ENCODE measurements around the gene UNC5B.
"Not testable (repeated sequence)": the region's sequence is repeated elsewhere in the genome, so short reads cannot be mapped to it uniquely, and the experiment has no call there.

UNC5B gene

DNA sequence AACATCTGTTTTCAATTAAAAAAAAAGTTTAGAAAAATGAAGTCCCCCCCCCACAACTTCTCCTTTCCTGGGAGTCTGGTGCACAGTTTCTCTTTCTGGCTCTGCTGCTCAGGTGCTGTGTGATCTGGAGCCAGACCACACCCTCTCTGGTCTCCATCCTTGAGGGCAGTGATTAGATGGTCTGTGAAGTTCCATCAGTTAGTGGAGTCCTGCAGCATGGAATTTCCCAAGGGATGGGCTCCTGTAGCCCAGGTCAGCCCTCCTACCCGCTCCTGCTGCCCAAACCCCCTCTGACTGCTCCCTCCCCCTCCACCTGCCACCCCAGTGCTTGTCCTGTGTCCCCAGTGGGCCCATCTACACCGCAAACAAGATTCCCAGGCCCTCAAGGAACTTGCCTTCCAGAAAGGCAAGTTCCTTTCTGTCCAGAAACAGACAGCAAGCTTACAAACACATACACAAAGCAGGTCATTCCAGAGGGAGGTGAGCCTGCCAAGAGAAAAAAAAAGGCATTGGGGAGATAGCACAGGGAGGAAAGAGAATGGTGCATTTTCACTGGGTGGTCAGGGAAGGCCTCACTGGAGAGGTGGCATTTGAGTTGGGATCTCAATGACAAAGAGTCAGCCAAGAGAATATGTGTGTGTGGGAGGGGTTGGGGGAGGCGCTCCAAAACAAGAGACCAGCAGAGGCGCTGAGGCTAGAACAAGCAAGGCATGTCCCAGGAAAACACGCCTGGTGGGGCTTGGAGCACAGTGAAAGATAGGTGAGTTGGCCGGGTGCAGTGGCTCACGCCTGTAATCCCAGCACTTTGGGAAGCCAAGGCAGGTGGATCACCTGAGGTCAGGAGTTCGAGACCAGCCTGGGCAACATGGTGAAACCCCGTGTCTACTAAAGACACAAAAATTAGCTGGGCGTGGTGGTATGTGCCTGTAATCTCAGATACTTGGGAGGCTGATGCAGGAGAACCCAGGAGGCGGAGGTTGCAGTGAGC, 57.2 kb downstream of the UNC5B start:
- DNase-seq, result no peak

DNA sequence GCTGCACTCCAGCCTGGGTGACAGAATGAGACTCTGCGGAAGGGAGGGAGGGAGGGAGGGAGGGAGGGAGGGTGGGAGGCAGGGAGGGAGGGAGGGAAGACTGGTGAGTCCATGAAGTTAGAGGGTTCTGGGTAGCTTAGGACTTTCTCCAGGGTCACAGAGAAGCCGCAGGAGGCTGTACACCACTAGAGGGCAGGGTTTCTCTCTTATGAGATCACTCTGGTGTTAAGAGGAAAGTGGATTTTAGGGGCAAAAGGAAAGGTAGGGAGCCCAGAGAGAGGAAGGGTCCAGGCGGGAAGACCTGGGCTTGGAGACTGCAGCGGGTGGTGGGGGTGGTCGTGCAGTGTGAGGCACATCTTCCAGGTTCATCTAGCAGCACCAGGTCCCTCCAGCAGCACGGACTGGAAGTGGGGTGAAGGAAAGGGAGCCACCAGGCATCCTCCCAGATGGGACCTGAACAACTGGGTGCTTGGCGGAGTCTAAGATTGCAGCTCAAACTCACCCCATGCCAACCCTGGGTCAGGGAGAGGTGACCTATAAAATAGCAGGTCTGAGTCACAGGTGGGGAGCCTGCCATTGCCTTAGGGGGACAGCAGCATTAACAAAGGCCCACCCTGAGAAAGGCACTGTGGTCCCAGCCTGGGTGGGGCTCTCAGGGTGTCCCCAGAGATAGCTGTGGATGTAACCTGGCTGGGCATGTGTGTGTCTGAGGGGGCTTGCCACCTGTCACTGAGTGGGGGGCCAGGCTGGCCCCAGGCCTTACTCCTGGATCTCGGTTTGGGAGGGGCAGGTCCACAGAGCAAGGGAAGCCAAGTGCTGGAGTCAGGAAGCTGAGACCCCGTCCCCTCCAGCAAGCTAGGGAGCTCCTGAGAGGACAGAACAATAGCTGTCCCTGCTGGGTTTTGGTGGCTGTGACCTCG, 58.2 kb downstream of the UNC5B start:
- DNase-seq, result no peak

DNA sequence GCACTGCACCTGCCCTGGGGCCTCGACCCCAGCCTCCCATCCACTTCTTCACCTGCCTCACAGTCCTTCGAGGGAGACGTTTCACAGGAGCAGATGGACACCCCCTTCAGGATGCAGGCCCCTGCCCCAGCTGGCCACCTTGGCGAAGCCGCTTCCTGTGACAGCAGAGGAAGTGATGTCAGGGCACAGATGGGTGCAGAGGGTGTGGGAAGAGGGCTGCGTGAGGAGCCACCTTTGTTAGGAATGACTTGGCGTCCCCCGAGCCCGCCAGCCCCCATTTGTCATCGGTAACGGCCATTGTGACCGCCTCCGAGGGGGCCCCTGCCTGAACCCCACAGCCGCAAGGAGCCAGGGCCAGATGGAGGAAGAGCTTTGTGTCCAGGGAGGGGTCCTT, 59.3 kb downstream of the UNC5B start:
- DNase-seq, result no peak

DNA sequence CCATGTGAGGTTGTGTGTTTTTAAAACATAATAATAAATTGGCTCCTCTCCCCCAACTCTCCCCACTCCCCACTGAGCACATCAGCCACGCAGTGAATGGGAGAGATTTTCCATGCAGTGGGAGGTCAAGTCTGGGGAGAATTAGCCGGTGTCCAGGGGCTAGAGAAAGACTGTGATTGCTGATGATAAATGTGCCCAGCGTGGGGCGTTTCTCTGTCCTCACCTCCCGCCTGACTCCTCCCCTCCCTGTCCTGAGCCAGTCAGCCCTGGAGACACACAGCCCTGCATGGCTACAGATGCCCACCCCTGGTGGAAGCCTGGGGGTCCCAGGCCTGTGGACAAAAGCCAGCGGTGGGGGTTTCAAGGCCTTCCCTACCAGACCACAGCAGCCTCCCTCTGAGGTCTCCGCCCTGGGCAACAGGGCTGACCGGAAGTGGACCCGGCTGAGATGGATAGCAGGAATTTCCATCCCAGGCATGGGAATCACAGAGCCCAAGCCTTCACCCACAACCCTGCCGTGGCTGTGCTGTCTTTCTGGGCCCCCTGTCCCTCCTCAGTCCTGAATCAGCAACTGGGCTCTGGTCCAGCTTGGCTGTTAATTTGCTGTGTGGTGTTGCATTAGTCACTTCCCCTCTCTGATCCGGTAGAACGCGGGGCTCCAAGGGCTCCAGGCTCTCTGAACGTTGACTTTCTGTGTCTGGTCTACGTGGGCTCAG, 59.8 kb downstream of the UNC5B start:
- no peak for DNase-seq

DNA sequence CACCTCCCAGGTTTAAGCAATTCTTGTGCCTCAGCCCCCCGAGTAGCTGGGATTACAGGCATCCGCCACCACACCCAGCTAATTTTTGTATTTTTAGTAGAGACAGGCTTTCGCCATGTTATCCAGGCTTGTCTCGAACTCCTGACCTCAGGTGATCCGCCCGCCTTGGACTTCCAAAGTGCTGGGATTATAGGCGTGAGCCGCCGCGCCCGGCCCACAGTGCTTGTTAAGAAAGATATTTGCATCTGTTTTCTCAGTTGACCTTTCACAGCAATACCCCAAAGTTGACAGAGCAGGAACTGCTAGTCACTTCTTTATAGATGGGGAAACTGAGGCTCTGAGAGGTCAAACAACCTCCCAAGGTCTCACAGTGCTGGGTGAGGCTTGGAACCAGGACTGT, 60.6 kb downstream of the UNC5B start:
- not testable (repeated sequence) for DNase-seq

DNA sequence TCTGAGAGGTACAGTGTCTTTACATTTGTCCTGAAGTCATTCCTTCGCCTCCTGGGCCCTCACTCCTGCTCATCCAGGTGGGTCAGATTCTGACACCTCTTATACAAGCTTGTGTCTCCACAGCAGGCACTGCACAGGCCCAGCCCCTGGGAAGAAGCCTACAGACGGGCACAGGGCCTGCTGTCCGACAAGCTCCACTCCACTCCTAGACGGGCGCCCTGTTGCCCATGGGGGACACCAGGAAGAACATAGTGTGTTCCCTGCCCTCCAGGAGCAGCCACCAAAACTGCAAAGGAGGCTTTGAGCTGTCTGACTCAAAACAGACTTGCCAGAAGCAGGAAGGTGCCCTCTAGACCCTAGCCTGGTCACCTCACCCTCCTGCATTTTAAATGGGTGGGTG, 61.1 kb downstream of the UNC5B start:
- DNase-seq, result no peak

DNA sequence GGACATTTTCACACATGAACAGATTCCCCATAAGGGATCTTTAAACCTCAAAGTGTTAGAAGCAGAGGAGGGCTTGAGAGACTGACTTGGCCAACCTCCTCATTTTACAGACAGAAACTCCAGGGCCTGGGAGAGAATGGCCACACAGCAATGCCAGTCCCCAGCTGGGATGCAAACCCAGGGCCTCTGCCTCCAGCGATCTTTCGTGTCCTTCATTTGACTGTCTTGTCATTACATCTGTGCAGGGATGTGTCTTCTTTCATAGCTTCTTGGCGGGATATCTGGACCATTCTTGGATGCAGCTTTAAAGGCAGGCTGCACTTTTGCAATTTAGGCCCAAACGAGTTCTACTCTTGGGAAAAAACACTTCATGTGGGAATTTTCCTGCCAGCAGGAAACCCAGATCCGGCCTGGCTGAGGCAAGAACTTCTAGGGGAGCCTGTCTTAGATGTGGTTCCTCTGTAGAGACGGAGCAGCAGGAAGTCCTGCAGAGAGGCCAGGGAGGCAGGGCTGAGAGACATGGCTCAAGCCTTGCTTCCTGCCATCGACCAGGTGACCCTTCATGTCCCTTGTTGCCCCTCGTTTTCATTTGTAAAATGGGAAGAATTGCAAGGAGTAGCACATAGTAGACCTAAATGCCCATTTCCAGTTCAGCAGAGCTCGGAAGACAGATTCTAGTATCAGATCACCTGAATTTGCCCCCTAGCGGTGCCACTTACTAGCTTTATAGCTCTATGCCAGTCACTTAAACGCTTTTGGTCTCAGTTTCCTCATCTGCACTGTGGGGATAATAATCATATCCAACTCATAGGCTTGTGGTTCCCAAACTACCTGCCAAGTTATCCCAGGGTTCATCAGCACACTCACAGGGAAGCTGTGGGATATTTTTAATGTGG, 62.8 kb downstream of the UNC5B start:
- no peak for DNase-seq

DNA sequence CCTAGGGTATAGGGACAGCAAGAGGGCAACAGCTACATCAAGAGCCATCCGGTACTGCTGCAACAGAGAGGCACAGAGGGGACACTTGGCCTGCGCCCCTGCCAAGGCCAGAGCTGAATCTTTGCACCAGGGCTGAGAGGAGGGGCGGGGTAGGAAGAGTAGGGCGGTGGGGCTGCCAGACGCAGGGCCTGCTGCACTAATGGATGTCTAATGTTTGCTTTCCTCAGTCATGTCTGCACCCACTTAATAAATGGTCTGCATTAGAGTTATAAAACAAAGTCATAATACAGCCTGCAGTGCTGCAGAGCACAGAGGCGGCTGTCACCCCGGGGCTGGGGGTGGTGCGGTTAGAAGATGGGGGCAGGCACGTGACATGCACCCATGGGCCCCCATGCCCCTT, 64.5 kb downstream of the UNC5B start:
- DNase-seq, result no peak

DNA sequence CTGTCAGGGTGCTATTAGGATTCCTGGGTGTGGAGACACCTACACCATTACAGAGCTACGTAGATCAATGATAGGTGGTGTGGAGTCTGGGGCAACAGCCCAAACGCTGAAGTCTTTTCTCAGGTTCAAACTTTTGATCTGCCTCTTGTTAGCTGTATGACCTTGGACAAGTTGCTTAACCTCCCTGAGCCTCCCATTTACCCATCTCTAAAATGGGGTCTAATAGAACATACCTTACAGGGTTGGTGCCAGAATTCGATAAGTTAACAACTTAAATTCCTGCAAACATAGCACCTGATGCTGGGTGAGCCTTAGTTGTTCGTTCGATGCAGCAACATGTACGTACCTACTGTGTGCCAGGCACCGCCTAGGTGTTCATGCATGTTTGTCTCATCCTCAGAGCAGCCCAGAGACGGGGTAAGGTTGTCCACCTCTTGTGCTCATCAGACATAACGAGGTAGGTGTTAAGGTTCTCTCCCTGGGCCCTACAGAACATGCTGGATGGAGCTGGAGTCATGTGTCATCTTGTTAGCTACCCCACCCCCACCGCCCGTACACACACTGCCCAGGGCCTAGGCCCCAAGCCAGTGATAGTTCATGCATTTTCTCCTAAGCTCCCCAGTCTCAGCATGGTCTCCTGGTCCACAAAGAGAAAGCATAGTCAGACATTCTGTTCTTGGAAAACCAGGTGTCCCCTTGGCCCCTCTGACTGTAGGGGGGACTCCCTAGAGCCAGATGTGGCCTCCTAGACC, 65.7 kb downstream of the UNC5B start:
- DNase-seq, result no peak

DNA sequence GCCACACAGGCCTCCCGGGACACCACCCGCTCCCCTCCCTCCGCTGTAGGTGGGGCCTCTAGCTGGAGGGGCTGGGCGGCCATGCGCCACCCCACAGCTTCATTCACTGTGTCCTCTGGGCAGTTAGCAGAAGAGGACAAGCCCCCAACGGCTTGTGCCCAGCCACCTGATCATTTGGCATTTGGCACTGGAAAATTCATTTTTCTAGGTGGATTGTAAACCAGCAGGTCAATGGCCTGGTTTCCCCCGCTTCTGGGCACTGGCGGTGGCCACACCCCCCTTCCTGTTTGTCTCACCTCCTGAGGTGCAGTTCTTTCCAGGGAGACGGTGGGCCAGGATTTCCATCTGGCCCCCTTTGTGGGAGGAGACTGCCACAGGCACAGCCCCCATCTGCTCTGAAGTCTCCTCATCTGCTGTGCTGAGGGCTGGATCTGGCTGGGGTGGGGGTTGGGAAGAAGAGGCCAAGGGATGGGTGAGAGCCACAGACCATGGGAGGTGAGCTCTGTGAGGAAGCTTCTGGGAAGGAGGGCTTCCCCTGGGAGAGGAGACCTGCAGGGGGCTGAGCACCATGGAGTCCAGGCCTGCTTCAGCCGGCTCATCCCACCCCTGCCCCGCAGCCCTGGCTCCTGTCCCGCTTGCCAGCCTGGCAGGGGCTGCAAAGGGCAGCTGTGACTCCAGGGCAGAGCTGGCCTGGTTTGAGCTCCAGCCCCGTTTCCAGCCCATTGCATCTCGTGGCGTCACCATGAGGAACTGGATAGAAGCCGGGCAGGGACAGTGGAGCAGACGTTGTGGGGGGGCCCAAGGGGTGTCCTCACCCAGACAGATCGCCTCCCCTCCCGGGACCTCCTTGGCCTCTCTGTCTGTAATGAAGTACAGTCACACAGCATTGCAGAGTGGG, 66.6 kb downstream of the UNC5B start:
- DNase-seq, result no peak

DNA sequence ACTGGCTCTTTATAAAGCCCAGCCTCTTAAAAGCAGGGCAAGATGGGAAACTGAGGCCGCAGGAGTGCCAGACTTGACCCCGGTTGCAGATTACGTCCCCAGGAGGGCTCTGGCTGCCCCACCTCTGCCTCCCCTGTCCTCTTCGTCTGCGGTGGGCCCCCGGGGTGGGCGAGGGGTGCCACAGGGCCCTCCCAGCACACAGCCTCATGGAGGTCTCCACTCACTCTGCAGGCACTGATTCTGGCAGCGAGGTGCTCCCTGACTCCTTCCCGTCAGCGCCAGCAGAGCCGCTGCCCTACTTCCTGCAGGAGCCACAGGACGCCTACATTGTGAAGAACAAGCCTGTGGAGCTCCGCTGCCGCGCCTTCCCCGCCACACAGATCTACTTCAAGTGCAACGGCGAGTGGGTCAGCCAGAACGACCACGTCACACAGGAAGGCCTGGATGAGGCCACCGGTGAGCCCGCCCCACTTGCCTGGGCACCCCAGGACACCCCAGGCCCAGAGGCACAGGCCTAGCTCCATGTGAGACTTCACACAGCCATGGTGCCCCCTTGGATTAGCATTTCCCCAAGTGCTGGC, 67.3 kb downstream of the UNC5B start:
- DNase-seq, result no peak

DNA sequence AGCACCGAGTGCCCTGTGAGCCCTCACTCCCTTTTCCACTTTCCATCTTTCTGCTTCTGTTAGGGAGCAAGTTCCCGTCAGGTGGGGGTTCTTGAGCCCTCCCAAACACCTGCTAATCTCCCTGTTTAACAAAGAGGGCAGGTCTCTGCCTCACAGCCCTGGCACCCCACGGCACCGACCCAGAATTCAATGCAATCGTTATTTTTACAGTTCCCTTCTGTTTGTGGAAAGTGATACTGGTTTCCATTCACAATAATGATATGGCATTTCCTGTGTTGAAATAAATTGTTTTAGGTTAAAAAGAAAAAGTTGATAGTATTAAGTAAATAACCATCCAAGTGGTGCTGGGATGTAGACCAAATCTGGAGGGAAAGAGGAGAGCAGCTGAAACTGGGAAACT, 67.8 kb downstream of the UNC5B start:
- no peak for DNase-seq

DNA sequence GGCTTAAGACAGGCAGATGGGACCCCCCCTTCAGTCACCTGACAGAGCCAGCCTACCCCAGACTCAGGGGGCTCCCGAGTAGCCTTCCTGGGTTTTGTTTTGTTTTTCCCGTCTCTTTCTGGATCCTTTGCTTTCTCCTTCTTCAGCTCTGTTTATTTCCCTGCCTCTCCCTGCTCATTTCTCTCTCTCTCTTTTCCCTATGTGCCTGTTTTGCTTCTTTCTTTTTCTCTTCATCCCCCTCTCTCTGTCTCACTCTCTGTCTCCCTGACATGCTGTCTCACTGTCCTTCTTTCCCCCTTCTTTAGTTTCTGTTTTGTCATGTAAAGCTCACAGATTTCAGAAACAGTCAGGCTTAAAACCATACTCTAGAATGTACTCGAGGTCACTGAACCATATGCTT, 68.5 kb downstream of the UNC5B start:
- DNase-seq, result no peak

DNA sequence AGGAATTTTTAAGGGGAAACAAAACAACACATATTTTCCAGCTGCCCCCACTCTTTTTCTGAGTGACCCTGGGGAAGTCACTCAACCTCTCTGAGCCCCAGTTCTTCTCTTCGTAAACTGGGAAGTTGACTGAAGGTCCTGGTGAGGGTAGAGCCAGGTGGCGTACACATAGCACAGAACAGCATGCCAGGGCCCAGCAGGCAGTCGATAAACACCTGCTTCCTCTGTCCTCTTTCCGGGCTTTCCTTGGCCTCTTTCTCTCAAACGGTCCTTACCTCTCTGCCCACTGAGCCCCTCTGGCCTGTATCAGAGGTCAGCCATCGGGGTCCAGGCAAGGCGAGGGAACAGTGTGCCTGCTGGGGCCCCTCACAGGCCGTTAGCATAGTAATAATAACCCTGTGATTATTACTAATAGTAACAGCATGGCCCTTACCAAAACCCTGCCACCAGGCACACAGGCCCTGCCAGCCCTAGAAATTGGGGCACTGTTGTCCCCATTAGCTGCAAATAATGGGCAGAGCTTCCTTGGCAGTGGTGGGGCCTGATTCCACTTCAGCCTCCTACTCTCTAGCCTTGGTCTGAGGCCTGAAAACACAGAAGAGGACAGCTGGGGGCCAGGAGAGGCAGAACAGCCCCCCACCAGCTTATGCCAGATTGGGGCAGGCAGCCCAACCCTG, 69.4 kb downstream of the UNC5B start:
- DNase-seq, result no peak

DNA sequence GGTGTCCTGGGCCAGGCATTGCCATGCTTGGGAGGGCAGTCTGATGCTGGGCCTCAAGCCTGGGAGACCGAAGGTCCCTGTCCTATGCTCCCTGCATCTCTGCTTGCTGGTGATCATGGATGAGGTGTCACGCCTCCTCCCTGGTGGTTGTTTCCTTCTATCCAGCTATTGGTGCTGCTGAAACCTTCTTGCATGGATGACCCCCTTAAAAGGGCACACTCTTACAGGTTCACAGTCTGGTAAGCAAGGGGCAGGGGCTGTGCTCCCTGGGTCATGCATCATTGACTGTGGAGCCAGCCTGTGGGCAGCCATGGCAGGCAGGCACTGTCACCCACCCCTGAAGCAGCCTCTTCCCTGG, 69.9 kb downstream of the UNC5B start:
- DNase-seq, result no peak

DNA sequence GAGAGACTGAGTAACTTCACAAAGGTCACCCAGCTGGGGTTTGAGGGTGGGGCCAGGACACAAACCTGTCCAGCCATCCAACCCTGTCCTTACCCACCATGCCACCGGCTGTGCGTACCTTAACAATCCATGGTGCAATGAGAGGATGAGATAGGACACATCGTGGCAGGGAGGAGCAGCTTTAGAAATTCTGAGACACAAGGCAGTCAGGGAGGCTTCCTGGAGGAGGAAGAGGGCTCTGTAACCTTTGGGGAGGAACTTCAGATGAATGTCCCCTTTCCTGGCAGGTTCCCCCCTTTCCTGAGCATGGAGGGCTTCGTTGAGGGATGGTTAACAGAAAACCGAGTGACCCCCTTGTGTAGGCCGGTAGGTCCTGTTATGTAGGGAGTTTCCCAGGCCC, 71.0 kb downstream of the UNC5B start:
- DNase-seq, result no peak

DNA sequence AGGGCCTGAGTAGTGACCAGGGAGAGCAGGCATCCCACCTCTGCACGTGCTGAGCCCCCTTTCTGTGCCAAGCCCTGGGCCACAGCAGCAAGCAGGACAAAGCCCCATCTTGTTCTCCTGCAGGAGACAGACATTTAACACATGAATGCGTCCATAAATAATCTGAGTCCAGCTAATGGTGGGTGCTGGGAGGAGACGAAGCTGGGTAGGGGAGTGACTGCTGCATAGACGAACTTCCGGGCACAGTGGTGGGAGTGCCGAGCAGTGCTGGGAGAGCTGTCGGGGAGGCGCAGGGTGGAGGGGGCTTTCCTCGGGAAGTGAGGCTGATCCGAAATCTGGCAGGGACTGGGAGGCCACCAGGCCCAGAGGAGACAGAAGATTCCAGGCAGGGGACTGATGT, 71.5 kb downstream of the UNC5B start:
- no peak for DNase-seq

DNA sequence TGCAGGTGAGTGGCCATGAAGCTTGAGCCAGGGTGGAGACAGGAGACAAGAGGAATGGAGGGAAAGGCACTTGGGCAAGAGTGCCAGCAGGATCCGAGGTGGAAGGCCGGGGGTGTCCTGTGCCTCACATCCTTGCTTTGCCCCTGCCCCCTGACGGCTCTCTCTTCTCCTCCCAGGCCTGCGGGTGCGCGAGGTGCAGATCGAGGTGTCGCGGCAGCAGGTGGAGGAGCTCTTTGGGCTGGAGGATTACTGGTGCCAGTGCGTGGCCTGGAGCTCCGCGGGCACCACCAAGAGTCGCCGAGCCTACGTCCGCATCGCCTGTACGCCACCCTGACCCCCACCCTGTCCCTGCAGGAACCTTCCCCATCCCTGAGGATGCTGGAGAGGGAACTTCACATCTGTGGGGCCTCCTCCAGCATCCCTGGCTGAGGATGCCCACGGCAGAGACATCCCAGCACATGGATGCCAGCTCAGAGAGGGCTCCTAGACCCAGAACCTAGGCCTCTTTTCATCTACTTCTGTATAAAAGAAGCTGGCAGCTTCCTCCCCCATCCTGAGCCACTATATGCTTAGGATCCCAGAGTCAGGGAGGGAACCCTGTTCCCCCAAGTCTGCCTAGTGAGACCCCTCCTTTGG, 72.3 kb downstream of the UNC5B start:
- no peak for DNase-seq

DNA sequence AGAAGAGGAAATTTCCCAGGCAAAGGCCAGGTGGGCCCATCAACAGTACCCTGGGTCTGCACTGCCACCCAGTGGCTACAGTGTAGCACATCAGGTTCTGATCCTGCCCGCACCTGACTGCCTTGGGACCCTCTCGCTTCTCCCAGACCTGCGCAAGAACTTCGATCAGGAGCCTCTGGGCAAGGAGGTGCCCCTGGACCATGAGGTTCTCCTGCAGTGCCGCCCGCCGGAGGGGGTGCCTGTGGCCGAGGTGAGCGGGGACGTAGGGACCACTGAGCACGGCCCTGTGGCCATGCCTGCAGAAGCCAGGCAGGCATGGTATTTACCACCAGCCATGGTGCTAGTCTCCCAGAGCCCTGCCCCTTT, 72.8 kb downstream of the UNC5B start:
- DNase-seq, result no peak

Data from SIG-M5 (cell line).